GM10266 (cell line): ENCODE data around the gene CTSW.
A peak's percentile ranks its signal among the peaks of the same experiment; 100 is the strongest.

Source experiments
- DNase-seq: peaks from one replicate; pipeline ENCODE4 v3.0.0; 2012; ENCODE audit errors: extremely low spot score
- CTCF ChIP-seq: IDR thresholded peaks from 2 replicates; pipeline ENCODE4 v1.5.1; 2012; ENCODE audit warnings: mild to moderate bottlenecking, low read depth; ENCODE audit not compliant: control insufficient read depth, insufficient read depth; ENCODE audit errors: missing control alignments

CTSW gene

GRCh38 chr11:65921033-65921555 lies 41.5 kb downstream of the CTSW start:
- TF ChIP-seq CTCF, result no peak
- no peak for DNase-seq

- DNase-seq, result no peak
- no peak for TF ChIP-seq CTCF
Observed at GRCh38 chr11:65921876-65922275, 42.2 kb downstream of the CTSW start.

GRCh38 chr11:65922565-65922964 lies 42.9 kb downstream of the CTSW start:
- DNase-seq, result no peak
- TF ChIP-seq CTCF, result no peak

- DNase-seq, result no peak
- no peak for TF ChIP-seq CTCF
Observed at GRCh38 chr11:65925397-65925796, 45.8 kb downstream of the CTSW start.

GRCh38 chr11:65927904-65928397 lies 48.3 kb downstream of the CTSW start:
- peak; percentile 84 for DNase-seq
- TF ChIP-seq CTCF, result no peak

GRCh38 chr11:65928667-65929066 lies 49.0 kb downstream of the CTSW start:
- no peak for TF ChIP-seq CTCF
- DNase-seq, result no peak

GRCh38 chr11:65931773-65932557 lies 52.3 kb downstream of the CTSW start:
- DNase-seq, result no peak

More at GRCh38 chr11:65931773-65932557, 52.3 kb downstream of the CTSW start:
- no peak for TF ChIP-seq CTCF
